Heart left ventricle (tissue), 13 donors: Measurements from ENCODE around the gene CEP85L.

ENCODE experiments used
- POLR2A ChIP-seq, 2 donors: fragments of 450-650 bp; IDR thresholded peaks; one replicate each; pipeline ENCODE4 v1.6.1; 2017; ENCODE audit warnings: antibody characterized with exemption in 2 of 2, mild to moderate bottlenecking in 2 of 2, moderate library complexity in 2 of 2
- TF ChIP-seq, protein P1 (sequence below), 12 donors: fragments of 200-600 bp; sonication (generic) in 4 of 12; IDR thresholded peaks; one replicate each; pipeline versions ENCODE4 v1.5.0 to v1.8.0; 2018 to 2022; ENCODE audit warnings: antibody characterized with exemption in 12 of 12, mild to moderate bottlenecking in 5 of 12
- donor health status: ischemic (EF 13 %, LVEDD 7.1; RV severe dilation, severe dysfunction).
- donor health status: DM: no; HTN: yes; CAD: no.
- donor health status: DM: no; HTN: no; CAD: no.
- donor health status: ischemic (EF 25% LVEDD 6.9; RV normal size, moderate dysfunction).
- donor health status: ischemic (EF 25% LVEDD 5.7; RV mildly dilated, moderate dysfunction).
- donor health status: ischemic (EF 35%, LVEDD 5.7; RV mildly dilated, moderate dysfunction).
- donor health status: nonischemic (EF 11% LVEDD 7.7; RV severe dilation, severe dysfunction).
- donor health status: DM: yes; HTN: yes; CAD: no.
- donor health status: PGD.
- donor health status: ischemic (EF 29% LVEDD 5.4; RV normal size, mild dysfunction).
- donor health status: nonischemic (EF 23%, LVEDD 6.1; RV moderate dilation, normal function).

GRCh38 chr6:118588626-118589025, 62.8 kb downstream of the CEP85L start:
- TF ChIP-seq POLR2A (IDR thresholded peaks at IDR 0.05): no peak
- TF ChIP-seq, protein P1, sequence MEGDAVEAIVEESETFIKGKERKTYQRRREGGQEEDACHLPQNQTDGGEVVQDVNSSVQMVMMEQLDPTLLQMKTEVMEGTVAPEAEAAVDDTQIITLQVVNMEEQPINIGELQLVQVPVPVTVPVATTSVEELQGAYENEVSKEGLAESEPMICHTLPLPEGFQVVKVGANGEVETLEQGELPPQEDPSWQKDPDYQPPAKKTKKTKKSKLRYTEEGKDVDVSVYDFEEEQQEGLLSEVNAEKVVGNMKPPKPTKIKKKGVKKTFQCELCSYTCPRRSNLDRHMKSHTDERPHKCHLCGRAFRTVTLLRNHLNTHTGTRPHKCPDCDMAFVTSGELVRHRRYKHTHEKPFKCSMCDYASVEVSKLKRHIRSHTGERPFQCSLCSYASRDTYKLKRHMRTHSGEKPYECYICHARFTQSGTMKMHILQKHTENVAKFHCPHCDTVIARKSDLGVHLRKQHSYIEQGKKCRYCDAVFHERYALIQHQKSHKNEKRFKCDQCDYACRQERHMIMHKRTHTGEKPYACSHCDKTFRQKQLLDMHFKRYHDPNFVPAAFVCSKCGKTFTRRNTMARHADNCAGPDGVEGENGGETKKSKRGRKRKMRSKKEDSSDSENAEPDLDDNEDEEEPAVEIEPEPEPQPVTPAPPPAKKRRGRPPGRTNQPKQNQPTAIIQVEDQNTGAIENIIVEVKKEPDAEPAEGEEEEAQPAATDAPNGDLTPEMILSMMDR (IDR thresholded peaks at IDR 0.05): no peak
